Stimulated activated CD4-positive, alpha-beta T cell treated with anti-CD3 and anti-CD28 coated beads, Interleukin-15, amount 100 ng/mL, for 48 hours (primary cell): ENCODE data around the gene OCA2.

ENCODE experiments used
- DNase-seq, 2 donors: peaks; one replicate each; pipeline ENCODE4 v3.0.0-alpha.2; 2020; ENCODE audit warnings: low read depth in 2 of 2

OCA2 gene

DNA sequence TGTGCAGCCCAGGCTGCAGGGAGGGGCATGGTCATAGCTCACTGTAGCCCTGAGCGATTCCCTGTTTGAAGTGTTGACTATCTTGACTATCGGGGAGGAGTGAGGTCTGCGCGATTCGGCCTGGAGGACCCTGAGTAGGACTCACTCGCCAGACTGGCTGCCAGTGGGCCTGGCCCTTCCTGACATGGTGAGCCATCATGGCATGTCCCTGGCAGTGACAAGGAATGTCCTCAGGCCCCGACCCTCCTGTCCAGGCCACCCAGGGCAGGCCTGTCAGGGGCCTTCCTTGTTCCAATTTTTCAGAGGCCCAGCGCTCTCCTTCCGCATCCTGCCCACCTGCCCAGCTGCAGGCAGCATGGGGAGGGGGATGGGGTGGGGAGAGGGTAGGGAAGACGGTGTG is 5.2 kb upstream of the OCA2 start:
- no peak for DNase-seq

DNA sequence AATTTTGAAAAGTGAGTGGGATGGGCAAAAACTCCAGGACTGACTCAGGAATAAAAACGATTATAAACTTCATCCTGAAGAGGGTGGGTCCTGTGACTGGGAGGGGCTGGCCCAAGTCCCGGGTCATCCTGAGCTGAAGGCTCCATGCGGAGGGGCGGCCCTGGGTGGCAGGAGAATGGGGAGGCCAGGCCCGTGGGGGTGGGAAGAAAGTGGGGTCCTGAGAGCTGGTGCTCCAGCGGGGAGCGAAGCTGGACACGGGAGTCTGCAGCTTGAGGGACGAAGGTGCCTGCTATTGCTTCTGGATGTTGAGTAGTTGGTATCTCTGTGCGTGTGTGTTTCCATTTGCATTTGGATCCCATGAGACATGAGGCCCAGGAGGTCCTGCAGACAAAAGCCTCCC is 4.7 kb upstream of the OCA2 start:
- no peak for DNase-seq

DNA sequence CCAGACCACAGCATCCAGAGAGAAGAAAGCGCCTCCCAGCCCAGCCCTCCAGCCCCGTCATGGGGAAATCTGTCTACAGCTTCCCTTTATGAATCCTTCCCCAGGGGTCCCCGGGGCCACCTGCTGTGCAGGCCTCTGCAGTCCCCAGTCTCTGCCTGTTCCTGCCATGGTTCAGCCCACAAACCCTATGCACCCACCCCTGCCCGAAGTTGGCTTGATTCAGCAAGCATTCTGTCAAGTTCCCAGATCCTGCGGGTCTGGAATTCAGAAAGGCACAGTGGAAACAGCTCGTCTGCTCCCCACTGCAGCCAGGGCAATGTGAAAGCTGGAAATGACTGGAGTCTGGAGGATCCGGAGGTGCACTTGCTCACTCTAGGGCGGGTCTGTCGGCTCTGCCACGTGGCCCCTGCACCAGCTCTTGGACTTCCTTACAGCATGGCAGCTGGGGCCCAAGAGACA is 2.9 kb upstream of the OCA2 start:
- DNase-seq: no peak

GRCh38 chr15:28101201-28101600 is 2.1 kb upstream of the OCA2 start:
- DNase-seq: no peak

- DNase-seq: no peak
These were observed 1.5 kb upstream of the OCA2 start for GRCh38 chr15:28100516-28101195.

DNA sequence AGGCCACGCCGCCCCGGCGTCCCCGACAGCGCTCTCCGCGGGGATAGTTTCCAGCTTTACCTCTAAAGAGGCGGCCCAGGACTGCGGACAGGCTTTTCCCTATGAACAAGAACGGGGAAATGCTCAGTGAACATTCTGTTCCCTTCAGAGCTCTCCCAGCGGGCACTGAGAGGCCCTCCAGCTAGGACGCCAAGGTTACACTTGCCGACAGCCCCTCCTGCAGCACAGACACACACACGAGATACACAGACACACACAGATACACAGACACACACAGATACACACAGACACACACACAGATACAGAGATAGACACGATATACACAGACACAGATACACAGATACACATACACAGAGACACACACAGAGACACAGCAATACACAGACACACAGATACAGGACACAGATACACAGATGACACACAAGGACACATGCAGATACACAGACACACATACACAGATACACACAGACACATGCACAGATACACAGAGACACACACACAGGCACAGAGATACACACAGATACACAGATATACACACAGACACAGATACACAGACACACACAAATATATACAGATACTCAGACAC is 533 bp upstream of the OCA2 start:
- DNase-seq: no peak

DNA sequence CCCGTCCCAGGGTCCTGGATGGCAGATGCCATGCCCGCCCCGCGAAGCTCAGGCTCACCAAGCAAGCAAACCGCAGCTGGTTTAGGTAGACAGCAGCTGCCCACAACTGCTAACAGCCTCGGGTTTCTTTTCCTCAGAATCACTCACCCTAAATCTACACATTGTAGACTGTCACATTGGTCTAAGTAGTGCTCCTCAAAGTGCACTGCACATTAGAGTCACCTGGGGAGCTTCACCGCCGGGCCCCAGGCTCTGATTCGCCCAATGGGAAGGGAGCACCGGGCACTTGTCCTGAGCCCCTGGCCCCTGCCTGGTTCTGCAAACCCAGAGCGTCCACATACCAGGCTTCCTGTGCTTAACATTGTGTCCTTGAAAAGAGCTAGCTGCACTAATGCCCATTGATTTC is 752 bp downstream of the OCA2 start:
- DNase-seq: no peak

DNA sequence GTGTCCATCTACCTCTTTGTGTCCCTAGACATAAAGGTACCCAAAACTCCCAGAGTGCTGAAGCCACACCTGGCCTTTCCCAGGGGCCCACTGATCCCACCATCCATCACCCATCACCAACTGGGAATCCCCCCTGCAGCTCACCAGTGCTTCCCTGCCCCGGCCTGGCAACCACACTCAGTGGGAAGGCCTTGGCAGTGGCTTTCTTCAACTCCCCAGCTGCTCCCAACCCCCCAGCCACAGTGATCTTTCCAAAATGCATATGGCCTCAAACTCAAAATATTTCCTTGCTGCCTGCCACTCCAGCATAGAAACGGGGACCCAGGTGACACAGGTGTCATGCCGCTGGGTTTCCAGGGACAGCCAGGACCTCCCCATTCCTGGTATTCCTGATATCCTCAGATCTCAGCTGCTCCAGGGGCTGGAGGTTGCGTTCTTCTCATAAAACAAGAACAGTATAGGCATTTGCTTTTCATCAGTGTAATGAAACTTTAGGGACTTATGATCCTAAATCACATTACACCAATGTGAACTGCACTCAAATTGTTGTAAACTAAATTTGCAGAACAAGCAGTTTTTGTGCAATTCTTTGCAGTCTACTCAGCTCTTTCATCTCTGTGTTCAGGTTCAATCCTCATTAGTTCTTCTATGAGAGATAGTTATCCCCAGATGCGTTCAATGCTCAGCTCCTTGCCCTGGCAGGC is 1.3 kb downstream of the OCA2 start:
- DNase-seq: no peak

- no peak for DNase-seq
These were observed 2.3 kb downstream of the OCA2 start for GRCh38 chr15:28096670-28097431.

- DNase-seq: no peak
These were observed 2.8 kb downstream of the OCA2 start for GRCh38 chr15:28096411-28096669.

- no peak for DNase-seq
These were observed 4.2 kb downstream of the OCA2 start for GRCh38 chr15:28094732-28095521.

DNA sequence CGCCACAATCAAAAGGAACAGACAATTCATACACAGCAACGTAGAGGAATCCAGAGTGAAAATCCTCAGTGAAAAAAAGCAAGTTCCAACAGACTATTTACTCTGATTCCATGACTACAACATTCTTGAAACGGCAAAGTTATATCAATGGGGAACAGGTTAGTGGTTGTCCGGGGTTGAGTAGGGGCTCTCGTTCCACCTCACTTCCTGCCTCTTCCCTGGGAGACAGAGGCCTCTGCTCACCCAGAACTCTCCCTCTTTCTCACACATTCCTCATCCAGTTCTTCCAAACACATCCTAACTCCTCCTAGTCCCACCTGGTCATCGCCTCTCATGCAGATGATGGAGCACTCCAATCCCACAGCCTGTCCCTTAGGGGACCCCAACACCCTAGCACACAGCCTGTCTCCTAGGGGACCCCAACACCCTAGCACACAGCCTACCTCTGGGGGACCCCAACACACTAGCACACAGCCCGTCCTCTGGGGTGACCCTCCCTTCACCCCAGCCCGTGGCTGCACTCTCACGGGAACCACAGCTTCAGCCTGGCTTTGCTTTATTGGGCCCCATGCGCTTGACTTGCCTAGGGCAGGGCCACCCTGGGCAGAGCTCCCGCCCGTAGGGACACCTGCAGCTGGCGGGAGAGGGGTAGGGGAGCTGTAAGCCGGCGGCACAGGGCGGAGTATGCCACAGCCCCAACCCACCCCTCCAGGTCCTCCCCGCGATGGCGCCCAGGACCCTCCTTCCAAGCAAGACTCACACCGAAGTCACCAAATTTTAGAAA is 5.2 kb downstream of the OCA2 start:
- no peak for DNase-seq

DNA sequence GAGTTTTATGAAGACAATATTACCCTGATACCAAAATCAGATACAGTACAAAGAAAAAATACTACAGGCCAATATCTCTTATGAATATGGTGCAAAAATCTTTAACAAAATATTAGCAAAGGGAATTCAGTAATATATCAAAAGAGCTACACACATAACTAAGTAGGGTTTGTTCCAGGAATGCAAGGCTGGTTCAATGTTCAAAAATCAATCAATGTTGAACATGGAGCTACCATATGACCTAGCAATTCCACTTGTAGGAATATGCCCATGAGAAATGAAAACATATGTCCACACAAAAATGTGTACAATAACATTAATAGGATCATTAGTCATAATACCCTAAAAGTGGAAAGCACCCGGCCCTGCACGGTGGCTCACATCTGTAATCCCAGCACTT is 7.8 kb downstream of the OCA2 start:
- no peak for DNase-seq

DNA sequence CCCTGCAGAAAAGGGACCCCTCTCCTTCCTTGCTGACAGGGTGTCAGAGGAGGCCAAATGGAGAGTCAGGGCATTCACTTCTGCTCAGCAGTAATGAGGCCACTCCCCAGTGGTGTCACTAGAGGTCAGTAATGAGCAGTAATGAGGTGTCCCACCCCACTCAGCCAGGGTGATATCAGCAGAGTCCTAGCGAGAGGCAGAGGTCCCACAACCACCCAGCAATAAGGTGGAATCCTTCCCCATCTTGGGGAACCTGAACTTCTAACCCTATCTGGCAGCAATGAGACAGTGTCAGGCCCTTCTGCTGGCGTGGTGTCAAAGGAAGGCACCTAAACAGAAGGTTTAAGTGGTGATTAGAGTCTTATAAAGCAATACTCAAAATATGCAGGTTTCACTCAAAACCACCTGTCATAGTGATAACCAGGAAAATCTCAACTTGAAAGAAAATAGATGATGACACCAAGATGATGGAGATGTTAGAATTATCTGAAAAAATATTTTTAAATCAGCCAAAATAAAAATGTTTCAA is 12.9 kb downstream of the OCA2 start:
- DNase-seq: peak in 1 of 2 donors; percentile 52

- no peak for DNase-seq
These were observed 13.5 kb downstream of the OCA2 start for GRCh38 chr15:28085489-28086174.

GRCh38 chr15:28084547-28084946 is 14.6 kb downstream of the OCA2 start:
- DNase-seq: no peak

GRCh38 chr15:28082891-28083684 is 16.0 kb downstream of the OCA2 start:
- DNase-seq: no peak

GRCh38 chr15:28081594-28081993 is 17.5 kb downstream of the OCA2 start:
- no peak for DNase-seq

- no peak for DNase-seq
These were observed 18.7 kb downstream of the OCA2 start for GRCh38 chr15:28080386-28080785.
